Measurements from ENCODE around the gene C11orf68. TPM values are rescaled to one million over a fixed set of nuclear protein-coding genes. Genes with fewer than 3 reads are reported as not detected.

The C11orf68 gene
- total and polyA plus RNA-seq, 2 of the 8 experiments (the other 6 are each of a cell fraction or from before 2014, with no cell fraction given) = 24.0 to 51.2 TPM

GRCh38 chr11:65947603-65948125 is 28.8 kb upstream of the C11orf68 start:
- H3K4me2 ChIP-seq (ENCODE audit: insufficient read depth in 1 of 2, low read depth in 2 of 2, low read length in 2 of 2) = 0 out of 4 replicates have a peak overlapping the region, but pooled peaks of 1 of the 2 experiments have one; percentile 4
- H3K79me1 ChIP-seq (ENCODE audit: low read depth, low read length) = no peaks in the 10 kb centered on the region
- no peak for DNase-seq (ENCODE audit: low read depth in 1 of 2, low spot score in 2 of 2)
- H3K23ac ChIP-seq (ENCODE audit: insufficient read length) = no peak overlapping the region
- H3K9me3 ChIP-seq (ENCODE audit: insufficient read depth in 2 of 2, low read depth in 1 of 2, low read length in 1 of 2) = no peaks in the 10 kb centered on the region
- no peak overlapping the region for H3K9ac ChIP-seq (replicated peaks in 1 of 4; ENCODE audit: extremely low read depth in 1 of 4, low read depth in 3 of 4, low read length in 3 of 4)
- H3K18ac ChIP-seq (ENCODE audit: extremely low read depth, low read length) = no peak overlapping the region
- no peak for TF ChIP-seq RBBP5 (IDR thresholded peaks at IDR 0.05; ENCODE audit: borderline replicate concordance, low read depth, low read length)
- TF ChIP-seq ASH2L (IDR thresholded peaks at IDR 0.05; ENCODE audit: low read length) = no peak
- no peak for TF ChIP-seq TAF7 (optimal IDR thresholded peaks at IDR 0.05; ENCODE audit: borderline replicate concordance, low read depth, low read length)
- TF ChIP-seq POLR2AphosphoS5 (IDR thresholded peaks at IDR 0.05; ENCODE audit: low read depth, low read length) = no peak
- no peak for TF ChIP-seq SRF (IDR thresholded peaks at IDR 0.05; ENCODE audit: low read depth, low read length)
- TF ChIP-seq GTF2F1 (IDR thresholded peaks at IDR 0.05; ENCODE audit: borderline replicate concordance, low read depth, low read length) = no peak
- H2BK15ac ChIP-seq (ENCODE audit: low read length) = no peak overlapping the region
- no peaks in the 10 kb centered on the region for H4K20me1 ChIP-seq (replicated peaks in 1 of 2; ENCODE audit: control insufficient read depth in 1 of 2, insufficient read depth in 2 of 2, low read length in 2 of 2)
- peaks cover 3% of the 10 kb centered on the region; the same call in 1 of the 2 replicates for H3K23me2 ChIP-seq (ENCODE audit: low read depth, low read length)
- H2BK5ac ChIP-seq (ENCODE audit: low read depth, low read length) = no peak overlapping the region
- ChIA-PET CTCF (ENCODE audit: partially characterized antibody) (interaction anchor here (0.5 to 3.9 kb wide), 9 partner anchors 8 to 322 kb away, joined by 3 to 16 read pairs (median 3); partner anchors contain the start of genes CCDC85B and FIBP), POLR2A (ENCODE audit: partially characterized antibody) (interaction anchor here (0.9 to 2.8 kb wide), 10 partner anchors 14 to 58 kb away, joined by 3 to 12 read pairs (median 4); partner anchors contain the start of genes CCDC85B, FOSL1 and SART1)
- H3K56ac ChIP-seq (replicated peaks; ENCODE audit: insufficient read length, low read depth, low read length) = no peak overlapping the region
- peak overlapping the region; percentile 88 for H4K8ac ChIP-seq (ENCODE audit: extremely low read depth, insufficient read depth, low read length)
- peaks cover 3 to 25% (median 15%) of the 10 kb centered on the region in 4 experiments for H3K4me1 ChIP-seq (replicated peaks in 1 of 4; ENCODE audit: control insufficient read depth in 3 of 4, insufficient read depth in 4 of 4, low read length in 3 of 4)
- H3K4me3 ChIP-seq (ENCODE audit: extremely low read depth in 1 of 4, insufficient read depth in 2 of 4, low read depth in 3 of 4, low read length in 4 of 4) = no peak overlapping the region
- peak overlapping the region; percentile 89 for H4K91ac ChIP-seq (replicated peaks; ENCODE audit: insufficient read length, low read length)
- H4K5ac ChIP-seq (ENCODE audit: insufficient read length, low read depth, low read length) = no peak overlapping the region
- H3K14ac ChIP-seq (ENCODE audit: insufficient read length) = no peak overlapping the region
- no peak overlapping the region for H2BK20ac ChIP-seq (ENCODE audit: low read length)
- H3K4ac ChIP-seq (replicated peaks; ENCODE audit: insufficient read length, low read depth, low read length) = no peak overlapping the region
- no peak for FAIRE-seq
- H3K27ac ChIP-seq (ENCODE audit: low read depth, low read length) = 0 out of 2 replicates have a peak overlapping the region, but pooled peaks have one; percentile 2
- 89% methylated on average over 12 of the region's 12 CpGs; no CpG with 5 or more reads in 1 of the 2 experiments for WGBS, 2 experiments (ENCODE audit: extremely low coverage in 1 of 2, insufficient coverage in 1 of 2, insufficient read length in 1 of 2, insufficient replicate concordance in 2 of 2, low coverage in 1 of 2, low lambda C conversion rate in 2 of 2, missing lambda C conversion rate in 1 of 2)
- no peak overlapping the region for H2BK120ac ChIP-seq (replicated peaks; ENCODE audit: low read depth, low read length)
- H3K79me2 ChIP-seq (ENCODE audit: control insufficient read depth in 1 of 2, insufficient read depth in 2 of 2, low read length in 2 of 2) = no peaks in the 10 kb centered on the region
- H2AFZ ChIP-seq (ENCODE audit: low read length) = no peak overlapping the region
- peak overlapping the region; percentile 75; the same call in 1 of the 2 replicates for H2AK5ac ChIP-seq (ENCODE audit: low read depth, low read length)
- H3K36me3 ChIP-seq (ENCODE audit: control insufficient read depth in 2 of 4, insufficient read depth in 4 of 4, low read length in 3 of 4) = no peaks in the 10 kb centered on the region
- no peaks in the 10 kb centered on the region for H3K27me3 ChIP-seq (replicated peaks in 1 of 4; ENCODE audit: control insufficient read depth in 3 of 4, extremely low read depth in 1 of 4, insufficient read depth in 3 of 4, low read length in 3 of 4)
- peak overlapping the region; percentile 97; the same call in 1 of the 2 replicates for H2BK12ac ChIP-seq (ENCODE audit: low read depth, low read length)
